OCI-LY1 (cell line): ENCODE data around the gene MLLT3.

Source experiments
- H2AFZ ChIP-seq: fragments of 200-600 bp; sonication (generic), shearing (Covaris generic); 2 replicates; pipeline ENCODE4 v1.6.0; 2014; ENCODE audit warnings: antibody characterized with exemption, mild to moderate bottlenecking, low read length
- H3F3A ChIP-seq: fragments of 200-600 bp; sonication (generic), shearing (Covaris generic); 2 replicates; pipeline ENCODE4 v1.6.0; 2014; ENCODE audit warnings: mild to moderate bottlenecking, antibody characterized with exemption, low read length, moderate library complexity; ENCODE audit not compliant: insufficient read depth
- H3K27ac ChIP-seq: fragments of 200-600 bp; sonication (generic); 2 replicates; pipeline ENCODE4 v1.5.1; 2014; ENCODE audit warnings: low read length, mixed run types, mild to moderate bottlenecking, low read depth; ENCODE audit not compliant: poor library complexity, severe bottlenecking
- H3K27me3 ChIP-seq: fragments of 200-600 bp; sonication (generic); 2 replicates; pipeline ENCODE4 v1.6.0; 2014; ENCODE audit warnings: antibody characterized with exemption, mild to moderate bottlenecking, low read length, moderate library complexity; ENCODE audit not compliant: insufficient read depth
- H3K36me3 ChIP-seq: fragments of 200-600 bp; sonication (generic); 2 replicates; pipeline ENCODE4 v1.6.1; 2014; ENCODE audit warnings: mild to moderate bottlenecking, antibody characterized with exemption, low read length, moderate library complexity, mixed read lengths; ENCODE audit not compliant: insufficient read depth
- H3K4me1 ChIP-seq: fragments of 200-600 bp; sonication (generic); 2 replicates; pipeline ENCODE4 v1.5.1; 2014; ENCODE audit warnings: mild to moderate bottlenecking, low read length, moderate library complexity; ENCODE audit not compliant: insufficient read depth, severe bottlenecking
- H3K4me2 ChIP-seq: fragments of 200-600 bp; sonication (generic), shearing (Covaris generic); 2 replicates; pipeline ENCODE4 v1.6.1; 2014; ENCODE audit warnings: low read length
- H3K4me3 ChIP-seq: fragments of 200-600 bp; sonication (generic); 2 replicates; pipeline ENCODE4 v1.5.1; 2014; ENCODE audit warnings: low read length, low read depth, mild to moderate bottlenecking, mixed read lengths; ENCODE audit not compliant: poor library complexity, severe bottlenecking
- H3K79me2 ChIP-seq: fragments of 200-600 bp; shearing (Covaris generic); 2 replicates; pipeline ENCODE4 v1.6.1; 2016; ENCODE audit warnings: mixed run types, low read length, mixed read lengths; ENCODE audit not compliant: insufficient read depth
- H3K9ac ChIP-seq: fragments of 200-600 bp; sonication (generic), shearing (Covaris generic); 2 replicates; pipeline ENCODE4 v1.6.1; 2014; ENCODE audit warnings: mild to moderate bottlenecking, low read length, mixed read lengths
- H3K9me2 ChIP-seq: fragments of 200-600 bp; sonication (generic), shearing (Covaris generic); 2 replicates; pipeline ENCODE4 v1.6.1; 2014; ENCODE audit warnings: low read depth, mild to moderate bottlenecking, low read length, mixed read lengths
- H3K9me3 ChIP-seq: fragments of 200-600 bp; shearing (Covaris generic); 2 replicates; pipeline ENCODE4 v1.6.1; 2014; ENCODE audit warnings: low read length, mixed read lengths
- H4K20me1 ChIP-seq: fragments of 200-600 bp; sonication (generic), shearing (Covaris generic); 2 replicates; pipeline ENCODE4 v1.6.0; 2016; ENCODE audit warnings: mild to moderate bottlenecking, low read length; ENCODE audit not compliant: insufficient read depth
- EZH2 ChIP-seq: fragments of 200-600 bp; sonication (generic), shearing (Covaris generic); IDR thresholded peaks from 2 replicates; pipeline ENCODE4 v1.8.0; 2017; ENCODE audit warnings: borderline replicate concordance, mixed run types, mild to moderate bottlenecking, antibody characterized with exemption, low read length, moderate library complexity, mixed read lengths
- TF ChIP-seq, protein P1 (sequence below): fragments of 200-600 bp; sonication (generic), shearing (Covaris generic); IDR thresholded peaks from 2 replicates; pipeline ENCODE4 v1.5.1; 2017; ENCODE audit warnings: mild to moderate bottlenecking, antibody characterized with exemption, low read length, moderate library complexity, mixed read lengths

MLLT3 gene

DNA sequence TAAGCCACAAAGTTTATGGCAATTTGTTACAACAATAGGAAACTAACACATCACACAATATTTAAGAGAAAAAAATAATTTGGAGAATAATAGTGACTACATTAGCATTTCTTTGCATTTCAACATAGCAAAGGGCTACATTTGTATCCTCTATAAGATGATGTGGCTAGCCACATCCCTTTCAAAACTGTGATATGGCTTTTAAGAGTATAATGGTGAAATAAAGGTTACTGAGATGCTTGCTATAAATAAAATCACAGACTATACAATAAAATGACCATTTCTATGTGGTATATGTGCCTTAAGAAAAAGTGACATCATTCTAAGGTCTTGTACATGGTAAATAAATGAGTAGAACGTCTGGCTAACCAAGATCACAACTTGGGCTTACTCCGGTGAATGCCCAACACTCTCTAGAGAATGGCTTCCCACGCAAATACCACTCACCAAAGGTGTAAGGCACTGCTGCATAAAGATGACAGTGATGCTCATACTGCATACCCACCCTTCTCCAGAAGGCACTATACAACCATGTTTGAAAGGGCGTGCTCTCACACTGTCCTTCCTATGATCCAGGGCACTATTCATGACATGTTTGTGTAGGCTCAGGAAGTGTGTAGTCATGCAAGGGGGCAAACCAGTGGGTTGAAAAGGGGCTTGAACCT, 286.5 kb downstream of the MLLT3 start:
- H3K4me1 ChIP-seq: no peaks in the 10 kb centered on the region
- TF ChIP-seq, protein P1, sequence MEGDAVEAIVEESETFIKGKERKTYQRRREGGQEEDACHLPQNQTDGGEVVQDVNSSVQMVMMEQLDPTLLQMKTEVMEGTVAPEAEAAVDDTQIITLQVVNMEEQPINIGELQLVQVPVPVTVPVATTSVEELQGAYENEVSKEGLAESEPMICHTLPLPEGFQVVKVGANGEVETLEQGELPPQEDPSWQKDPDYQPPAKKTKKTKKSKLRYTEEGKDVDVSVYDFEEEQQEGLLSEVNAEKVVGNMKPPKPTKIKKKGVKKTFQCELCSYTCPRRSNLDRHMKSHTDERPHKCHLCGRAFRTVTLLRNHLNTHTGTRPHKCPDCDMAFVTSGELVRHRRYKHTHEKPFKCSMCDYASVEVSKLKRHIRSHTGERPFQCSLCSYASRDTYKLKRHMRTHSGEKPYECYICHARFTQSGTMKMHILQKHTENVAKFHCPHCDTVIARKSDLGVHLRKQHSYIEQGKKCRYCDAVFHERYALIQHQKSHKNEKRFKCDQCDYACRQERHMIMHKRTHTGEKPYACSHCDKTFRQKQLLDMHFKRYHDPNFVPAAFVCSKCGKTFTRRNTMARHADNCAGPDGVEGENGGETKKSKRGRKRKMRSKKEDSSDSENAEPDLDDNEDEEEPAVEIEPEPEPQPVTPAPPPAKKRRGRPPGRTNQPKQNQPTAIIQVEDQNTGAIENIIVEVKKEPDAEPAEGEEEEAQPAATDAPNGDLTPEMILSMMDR: no peak
- no peak for TF ChIP-seq EZH2
- H3F3A ChIP-seq: no peaks in the 10 kb centered on the region
- no peaks in the 10 kb centered on the region for H3K9me3 ChIP-seq
- no peaks in the 10 kb centered on the region for H3K79me2 ChIP-seq
- H3K9ac ChIP-seq: no peak overlapping the region
- no peak overlapping the region for H3K27ac ChIP-seq
- no peak overlapping the region for H2AFZ ChIP-seq
- no peaks in the 10 kb centered on the region for H4K20me1 ChIP-seq
- H3K4me3 ChIP-seq: no peak overlapping the region
- H3K9me2 ChIP-seq: no peaks in the 10 kb centered on the region
- no peak overlapping the region for H3K4me2 ChIP-seq
- no peaks in the 10 kb centered on the region for H3K27me3 ChIP-seq
- no peaks in the 10 kb centered on the region for H3K36me3 ChIP-seq

DNA sequence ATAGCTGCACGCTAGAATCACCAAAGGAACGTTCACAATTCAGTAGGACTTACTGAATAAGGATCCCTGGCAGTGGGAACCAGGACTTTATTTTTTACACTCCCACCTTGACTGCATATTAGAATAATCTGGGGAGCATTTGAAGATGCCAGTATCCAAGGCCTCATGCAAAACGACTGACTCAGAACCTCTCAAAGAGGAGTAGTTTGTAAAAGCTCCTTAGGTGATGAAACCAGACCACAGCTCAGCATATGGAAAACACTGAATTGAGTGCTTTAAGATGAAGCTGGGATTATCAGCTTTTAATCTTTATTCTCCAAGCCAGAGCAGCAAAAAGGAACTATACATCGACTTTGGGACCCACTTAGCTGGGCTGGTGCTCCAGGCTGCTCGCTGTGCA, 288.3 kb downstream of the MLLT3 start:
- Histone ChIP-seq H3K9ac (no peak overlapping the region), H3K4me3 (no peak overlapping the region), H3K27ac (no peak overlapping the region), H2AFZ (no peak overlapping the region), H3K9me2 (no peaks in the 10 kb centered on the region), H3K36me3 (no peaks in the 10 kb centered on the region), H3K27me3 (no peaks in the 10 kb centered on the region), H3F3A (no peaks in the 10 kb centered on the region), H4K20me1 (no peaks in the 10 kb centered on the region), H3K4me2 (no peak overlapping the region), H3K79me2 (no peaks in the 10 kb centered on the region), H3K4me1 (no peaks in the 10 kb centered on the region), H3K9me3 (no peaks in the 10 kb centered on the region)
- TF ChIP-seq EZH2: no peak
- TF ChIP-seq, protein P1: no peak

DNA sequence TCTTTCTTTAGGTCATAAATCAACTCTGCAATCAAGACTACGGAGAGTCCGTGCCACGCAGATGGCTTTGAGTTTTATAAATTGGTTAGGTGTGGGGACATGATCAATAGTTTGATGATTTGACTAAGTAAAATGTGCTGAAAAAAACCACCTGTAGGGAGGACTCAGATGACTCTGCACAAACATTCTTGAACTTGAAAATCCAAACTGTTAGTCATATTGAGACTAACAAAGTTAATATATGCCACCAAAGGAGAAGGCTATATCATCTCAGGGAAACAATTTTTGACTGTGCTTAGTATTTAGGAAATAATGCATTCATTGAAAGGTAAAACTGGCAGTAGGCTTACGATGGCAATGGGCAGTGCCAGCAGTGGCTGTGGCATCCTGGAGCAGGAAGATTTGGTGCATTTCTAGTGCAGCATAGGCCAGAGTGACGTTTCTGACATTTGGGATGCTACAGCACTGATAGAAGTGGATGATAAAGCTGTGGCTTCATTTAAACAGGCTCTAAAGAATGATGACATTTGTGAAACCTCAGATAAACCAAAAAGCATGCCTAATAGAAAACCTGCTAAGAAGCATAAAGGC, 291.1 kb downstream of the MLLT3 start:
- H2AFZ ChIP-seq: no peak overlapping the region
- no peak overlapping the region for H3K4me2 ChIP-seq
- no peak overlapping the region for H3K9ac ChIP-seq
- H3K36me3 ChIP-seq: no peaks in the 10 kb centered on the region
- no peak overlapping the region for H3K4me3 ChIP-seq
- TF ChIP-seq, protein P1: no peak
- TF ChIP-seq EZH2: no peak
- no peaks in the 10 kb centered on the region for H3K79me2 ChIP-seq
- no peak overlapping the region for H3K27ac ChIP-seq
- H3K9me3 ChIP-seq: no peaks in the 10 kb centered on the region
- no peaks in the 10 kb centered on the region for H3K27me3 ChIP-seq
- H3F3A ChIP-seq: no peaks in the 10 kb centered on the region
- no peaks in the 10 kb centered on the region for H3K9me2 ChIP-seq
- no peaks in the 10 kb centered on the region for H3K4me1 ChIP-seq
- H4K20me1 ChIP-seq: no peaks in the 10 kb centered on the region
